ENCODE data around the gene MVB12B.

MVB12B gene

DNA sequence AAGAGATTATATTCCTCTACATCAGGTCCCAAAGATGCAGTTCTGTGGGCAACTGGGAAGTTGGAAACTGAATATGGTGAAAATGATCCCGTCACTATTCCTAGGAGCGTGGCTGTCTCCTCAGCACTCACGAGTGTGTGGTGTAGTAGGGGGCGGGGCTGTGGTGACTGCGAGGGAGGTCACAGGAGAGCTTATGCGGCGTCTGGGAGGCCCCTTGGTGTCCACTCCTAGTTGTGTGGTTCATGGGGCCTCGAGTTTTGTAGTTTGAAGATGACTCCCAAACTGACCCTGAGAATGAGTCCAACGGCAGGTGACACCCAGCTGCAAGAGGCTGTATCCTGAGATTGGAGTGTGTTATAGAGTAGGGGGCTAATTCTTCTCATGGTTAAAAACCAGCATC lies 68.2 kb downstream of the MVB12B start:
- no peak for DNase-seq (ENCODE audit: extremely low read depth, insufficient read length)
- Histone ChIP-seq H3K4me3 (replicated peaks; ENCODE audit: low read depth, low read length) (no peak overlapping the region), H3K27me3 (replicated peaks; ENCODE audit: control insufficient read depth, insufficient read depth, low read length) (no peaks in the 10 kb centered on the region; the same call in 1 of the 2 replicates), H3K36me3 (ENCODE audit: control insufficient read depth, insufficient read depth, low read length) (no peaks in the 10 kb centered on the region)
- TF ChIP-seq, protein P1, sequence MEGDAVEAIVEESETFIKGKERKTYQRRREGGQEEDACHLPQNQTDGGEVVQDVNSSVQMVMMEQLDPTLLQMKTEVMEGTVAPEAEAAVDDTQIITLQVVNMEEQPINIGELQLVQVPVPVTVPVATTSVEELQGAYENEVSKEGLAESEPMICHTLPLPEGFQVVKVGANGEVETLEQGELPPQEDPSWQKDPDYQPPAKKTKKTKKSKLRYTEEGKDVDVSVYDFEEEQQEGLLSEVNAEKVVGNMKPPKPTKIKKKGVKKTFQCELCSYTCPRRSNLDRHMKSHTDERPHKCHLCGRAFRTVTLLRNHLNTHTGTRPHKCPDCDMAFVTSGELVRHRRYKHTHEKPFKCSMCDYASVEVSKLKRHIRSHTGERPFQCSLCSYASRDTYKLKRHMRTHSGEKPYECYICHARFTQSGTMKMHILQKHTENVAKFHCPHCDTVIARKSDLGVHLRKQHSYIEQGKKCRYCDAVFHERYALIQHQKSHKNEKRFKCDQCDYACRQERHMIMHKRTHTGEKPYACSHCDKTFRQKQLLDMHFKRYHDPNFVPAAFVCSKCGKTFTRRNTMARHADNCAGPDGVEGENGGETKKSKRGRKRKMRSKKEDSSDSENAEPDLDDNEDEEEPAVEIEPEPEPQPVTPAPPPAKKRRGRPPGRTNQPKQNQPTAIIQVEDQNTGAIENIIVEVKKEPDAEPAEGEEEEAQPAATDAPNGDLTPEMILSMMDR (IDR thresholded peaks at IDR 0.05; ENCODE audit: insufficient read depth, low read length, poor library complexity, severe bottlenecking) = no peak

DNA sequence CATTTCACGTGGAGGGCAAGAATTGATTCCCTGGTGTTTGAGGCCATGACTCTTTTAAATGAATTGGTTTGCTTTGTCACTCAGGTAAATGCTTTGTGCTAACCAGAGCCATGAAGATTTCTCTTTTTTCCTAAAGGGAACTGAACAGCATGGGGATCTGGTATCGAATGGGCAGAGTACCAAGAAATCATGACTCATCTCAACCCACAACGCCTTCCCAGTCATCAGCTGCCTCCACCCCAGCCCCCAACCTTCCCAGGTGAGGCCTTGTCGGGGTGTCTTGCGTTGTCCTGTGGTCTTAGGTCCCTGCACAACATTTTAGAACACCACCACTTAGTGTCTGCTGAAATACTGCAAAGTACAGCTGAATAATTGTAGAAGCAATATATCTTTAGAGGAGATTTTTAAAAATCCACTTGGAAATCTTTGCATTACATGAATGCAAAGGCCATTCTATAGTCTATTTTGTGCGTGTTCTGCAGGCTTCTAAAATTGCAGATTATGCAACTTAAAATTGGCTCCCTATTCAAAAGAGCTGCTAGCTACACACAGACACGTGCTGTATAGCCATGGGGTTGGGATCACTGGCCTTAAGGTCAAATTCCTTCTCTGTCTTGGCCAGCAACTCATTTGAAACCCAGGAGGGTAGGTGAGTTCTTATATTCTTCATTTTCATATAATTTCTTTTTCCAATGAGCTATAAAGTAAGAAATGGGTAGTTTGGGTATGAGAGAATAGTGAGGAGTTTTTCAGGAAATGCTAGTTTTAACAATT lies 69.0 kb downstream of the MVB12B start:
- no peak for DNase-seq (ENCODE audit: extremely low read depth, insufficient read length)
- H3K4me3 ChIP-seq (replicated peaks; ENCODE audit: low read depth, low read length) = no peak overlapping the region
- no peaks in the 10 kb centered on the region for H3K36me3 ChIP-seq (ENCODE audit: control insufficient read depth, insufficient read depth, low read length)
- TF ChIP-seq, protein P1 (IDR thresholded peaks at IDR 0.05; ENCODE audit: insufficient read depth, low read length, poor library complexity, severe bottlenecking) = no peak
- H3K27me3 ChIP-seq (replicated peaks; ENCODE audit: control insufficient read depth, insufficient read depth, low read length) = no peaks in the 10 kb centered on the region; the same call in none of the 2 replicates

DNA sequence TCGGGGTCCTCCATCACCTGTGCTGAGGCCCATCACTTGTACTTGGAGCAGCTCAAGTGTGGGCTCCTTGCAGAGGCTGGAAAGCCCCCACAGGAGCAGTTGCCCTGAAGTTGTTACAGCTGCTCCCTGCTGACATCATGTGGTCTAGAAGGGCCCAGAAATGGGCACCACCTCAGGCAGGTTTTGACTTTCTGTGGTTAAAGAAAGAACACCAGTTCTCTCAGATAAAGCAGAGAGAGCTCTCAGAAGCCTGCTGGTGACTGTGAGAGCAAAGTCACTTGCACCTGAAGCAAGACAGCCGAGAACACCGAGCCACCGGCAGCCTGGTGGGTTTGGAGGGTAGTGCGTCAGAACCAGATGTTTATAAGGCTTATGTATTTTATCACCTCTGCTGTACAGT lies 70.4 kb downstream of the MVB12B start:
- peak; percentile 61 for DNase-seq (ENCODE audit: extremely low read depth, insufficient read length)
- Histone ChIP-seq H3K27me3 (replicated peaks; ENCODE audit: control insufficient read depth, insufficient read depth, low read length) (no peaks in the 10 kb centered on the region; the same call in none of the 2 replicates), H3K4me3 (replicated peaks; ENCODE audit: low read depth, low read length) (no peak overlapping the region), H3K36me3 (ENCODE audit: control insufficient read depth, insufficient read depth, low read length) (no peaks in the 10 kb centered on the region)
- TF ChIP-seq, protein P1 (IDR thresholded peaks at IDR 0.05; ENCODE audit: insufficient read depth, low read length, poor library complexity, severe bottlenecking) = peak; percentile 3

DNA sequence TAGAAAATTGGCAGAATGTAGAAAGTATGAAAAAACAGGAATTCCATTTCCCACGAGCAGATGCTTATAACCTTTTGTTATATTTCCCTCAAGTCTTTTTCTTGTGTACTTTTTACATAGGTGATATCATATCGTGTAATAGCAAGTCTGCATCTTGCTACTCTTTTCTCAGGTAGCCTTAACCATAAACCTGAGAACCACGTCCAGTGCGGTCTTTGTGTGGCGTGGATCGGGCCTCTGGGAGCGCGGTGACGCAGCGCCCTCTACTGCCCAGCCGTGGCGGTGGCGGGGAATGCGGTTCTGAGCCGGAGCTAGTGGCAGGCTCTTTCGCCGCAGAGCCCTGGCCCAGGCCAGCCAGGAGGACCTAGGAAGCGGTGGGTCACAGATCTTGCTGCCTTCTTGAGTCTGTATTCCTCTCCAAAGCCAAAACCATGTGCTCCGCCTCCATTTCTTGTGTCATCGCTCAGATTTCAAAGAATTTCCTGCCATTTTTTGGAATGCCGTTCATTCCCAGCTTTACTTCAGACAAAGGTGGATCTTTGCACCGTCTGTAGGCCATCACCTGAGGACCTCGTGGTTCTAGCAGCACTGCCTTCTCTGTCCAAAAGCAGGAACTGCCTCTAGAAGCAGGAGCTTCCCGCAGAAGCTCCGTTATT lies 71.9 kb downstream of the MVB12B start:
- Histone ChIP-seq H3K36me3 (ENCODE audit: control insufficient read depth, insufficient read depth, low read length) (no peaks in the 10 kb centered on the region), H3K4me3 (replicated peaks; ENCODE audit: low read depth, low read length) (no peak overlapping the region), H3K27me3 (replicated peaks; ENCODE audit: control insufficient read depth, insufficient read depth, low read length) (peaks cover 2% of the 10 kb centered on the region)
- DNase-seq (ENCODE audit: extremely low read depth, insufficient read length) = peak; percentile 64
- TF ChIP-seq, protein P1 (IDR thresholded peaks at IDR 0.05; ENCODE audit: insufficient read depth, low read length, poor library complexity, severe bottlenecking) = peak; percentile 98

DNA sequence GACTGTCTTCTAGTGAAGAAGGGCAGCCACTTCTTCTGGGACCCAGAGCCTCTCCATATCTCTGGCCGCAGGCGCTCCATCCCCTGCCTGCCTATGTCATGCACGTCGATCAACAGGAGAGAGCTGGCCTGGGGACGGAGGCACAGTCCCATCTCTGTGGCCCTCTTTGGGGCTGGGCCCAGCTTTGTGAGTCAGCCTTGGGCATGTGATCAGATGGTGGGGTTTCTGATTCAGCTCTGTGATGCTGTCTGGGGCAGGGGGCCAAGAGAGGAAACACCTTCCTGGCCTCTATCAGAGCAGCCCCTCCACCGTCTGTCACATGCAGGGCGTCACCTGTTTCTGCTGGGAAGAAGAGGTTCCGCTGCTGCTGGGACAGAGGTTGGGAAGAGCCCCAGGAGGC lies 72.6 kb downstream of the MVB12B start:
- TF ChIP-seq, protein P1 (IDR thresholded peaks at IDR 0.05; ENCODE audit: insufficient read depth, low read length, poor library complexity, severe bottlenecking) = no peak
- DNase-seq (ENCODE audit: extremely low read depth, insufficient read length) = no peak
- H3K4me3 ChIP-seq (replicated peaks; ENCODE audit: low read depth, low read length) = no peak overlapping the region
- peaks cover 2% of the 10 kb centered on the region for H3K27me3 ChIP-seq (replicated peaks; ENCODE audit: control insufficient read depth, insufficient read depth, low read length)
- H3K36me3 ChIP-seq (ENCODE audit: control insufficient read depth, insufficient read depth, low read length) = no peaks in the 10 kb centered on the region
